Measurements from ENCODE around the gene RFT1.

DNA sequence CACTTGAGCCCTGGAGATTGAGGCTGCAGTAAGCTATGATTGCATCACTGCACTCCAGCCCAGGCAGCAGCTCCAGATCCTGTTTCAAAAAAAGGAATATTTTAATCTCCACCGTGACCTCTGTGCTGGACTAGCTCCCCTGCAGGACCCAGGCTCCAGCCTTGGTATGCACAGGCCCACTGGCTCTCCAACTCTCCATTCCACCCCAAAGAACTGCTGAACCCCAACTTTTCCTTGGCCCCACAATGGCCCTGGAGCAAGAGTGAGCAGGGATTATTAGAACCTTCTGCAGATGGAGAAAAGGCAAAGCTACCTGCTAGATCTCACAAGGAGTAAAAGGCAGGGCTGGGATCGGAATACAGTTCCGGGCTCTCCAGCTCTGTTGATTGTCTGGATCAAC lies 51.6 kb downstream of the RFT1 start:
- TF ChIP-seq RARB (CRISPR knock-in tag; IDR thresholded peaks at IDR 0.05): no peak
- TF ChIP-seq BACH2 (CRISPR knock-in tag; IDR thresholded peaks at IDR 0.05; ENCODE audit: borderline replicate concordance): no peak
- no peak for TF ChIP-seq OSR1 (CRISPR knock-in tag; IDR thresholded peaks at IDR 0.05)
- TF ChIP-seq, protein P1, sequence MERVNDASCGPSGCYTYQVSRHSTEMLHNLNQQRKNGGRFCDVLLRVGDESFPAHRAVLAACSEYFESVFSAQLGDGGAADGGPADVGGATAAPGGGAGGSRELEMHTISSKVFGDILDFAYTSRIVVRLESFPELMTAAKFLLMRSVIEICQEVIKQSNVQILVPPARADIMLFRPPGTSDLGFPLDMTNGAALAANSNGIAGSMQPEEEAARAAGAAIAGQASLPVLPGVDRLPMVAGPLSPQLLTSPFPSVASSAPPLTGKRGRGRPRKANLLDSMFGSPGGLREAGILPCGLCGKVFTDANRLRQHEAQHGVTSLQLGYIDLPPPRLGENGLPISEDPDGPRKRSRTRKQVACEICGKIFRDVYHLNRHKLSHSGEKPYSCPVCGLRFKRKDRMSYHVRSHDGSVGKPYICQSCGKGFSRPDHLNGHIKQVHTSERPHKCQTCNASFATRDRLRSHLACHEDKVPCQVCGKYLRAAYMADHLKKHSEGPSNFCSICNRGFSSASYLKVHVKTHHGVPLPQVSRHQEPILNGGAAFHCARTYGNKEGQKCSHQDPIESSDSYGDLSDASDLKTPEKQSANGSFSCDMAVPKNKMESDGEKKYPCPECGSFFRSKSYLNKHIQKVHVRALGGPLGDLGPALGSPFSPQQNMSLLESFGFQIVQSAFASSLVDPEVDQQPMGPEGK (CRISPR knock-in tag; IDR thresholded peaks at IDR 0.05; ENCODE audit: borderline replicate concordance): no peak
- TF ChIP-seq ZC3H10 (CRISPR knock-in tag; IDR thresholded peaks at IDR 0.05): no peak
